HepG2 (cell line): ENCODE measurements around the gene ZNF574. TPM values are rescaled to one million over a fixed set of nuclear protein-coding genes. Genes with fewer than 3 reads are reported as not detected.

Experiments
- ATAC-seq: fragments of 200-7000 bp; cut with Tn5 transposase; 3 replicates; pipeline ENCODE4 v1.9.1; 2020; ENCODE audit warnings: mild to moderate bottlenecking, moderate library complexity
- BruUV-seq: library from RNA; stranded (reverse); fragments of 400-500 nt; replicated peaks from 2 replicates; lab custom pipeline; 2021; lab: Mats Ljungman, UMichigan
- CTCF ChIA-PET: fragments of 300-600 bp; formaldehyde crosslinking; extraction: SDS; loops from one replicate; lab custom pipeline; 2021; ENCODE audit warnings: low total read pairs, inconsistent platforms, low intra/inter-chr PET ratio; lab: Yijun Ruan, JAX
- POLR2A ChIA-PET: fragments of 350-600 bp; sonication (Branson Sonifier 250); formaldehyde crosslinking; loops from one replicate; lab custom pipeline; 2020; ENCODE audit warnings: antibody characterized with exemption, inconsistent platforms; lab: Yijun Ruan, JAX
- DNase-seq: peaks from one replicate; pipeline ENCODE4 v3.0.0-alpha.2; 2015; ENCODE audit warnings: low spot score
- FAIRE-seq: peaks from 3 replicates; lab custom pipeline; 2011; peaks lifted over from hg19 to GRCh38; lab: Jason Lieb, UNC
- H2AFZ ChIP-seq: one replicate; pipeline ENCODE4 v1.6.1; 2011; ENCODE audit warnings: low read length, inconsistent platforms
- H3K27ac ChIP-seq: fragments of 300-600 bp; 3 replicates; pipeline ENCODE4 v1.8.0; 2011; ENCODE audit warnings: mixed run types, mild to moderate bottlenecking, mixed read lengths, low read length, inconsistent platforms; ENCODE audit not compliant: insufficient read depth; ENCODE audit errors: extremely low read length
- H3K27me3 ChIP-seq, 2 experiments: fragments of 200-600 bp in 1 of 2; 2 replicates in 1 of 2; 3 replicates in 1 of 2; pipeline versions ENCODE4 v1.6.0 to v1.8.0; 2011; ENCODE audit warnings: low read length in 2 of 2, mild to moderate bottlenecking in 2 of 2, moderate library complexity in 2 of 2, inconsistent platforms in 1 of 2; ENCODE audit not compliant: insufficient read depth in 2 of 2, control insufficient read depth in 1 of 2
- H3K36me3 ChIP-seq, 2 experiments: fragments of 200-600 bp in 1 of 2; replicated peaks in 1 of 2; 2 replicates in 1 of 2; 3 replicates in 1 of 2; pipeline versions ENCODE4 v1.5.1 to v1.8.0; 2011; ENCODE audit warnings: low read length in 2 of 2, inconsistent platforms in 1 of 2; ENCODE audit not compliant: insufficient read depth in 2 of 2, control insufficient read depth in 1 of 2
- H3K4me1 ChIP-seq: 2 replicates; pipeline ENCODE4 v1.5.1; 2012; ENCODE audit warnings: low read length, inconsistent platforms; ENCODE audit not compliant: insufficient read depth
- H3K4me2 ChIP-seq: 2 replicates; pipeline ENCODE4 v1.6.0; 2011; ENCODE audit warnings: low read depth, low read length, inconsistent platforms
- H3K4me3 ChIP-seq, 3 experiments: fragments of 200-600 bp in 1 of 3; sonication (generic), shearing (Covaris generic) in 1 of 3; replicated peaks in 1 of 3; 2 replicates each; pipeline ENCODE4 v1.5.1; 2011 to 2016; ENCODE audit warnings: low read length in 3 of 3, inconsistent platforms in 2 of 3, low read depth in 2 of 3, mild to moderate bottlenecking in 2 of 3, control low read depth in 1 of 3, mixed read lengths in 1 of 3; ENCODE audit not compliant: insufficient read depth in 1 of 3
- H3K79me2 ChIP-seq: one replicate; pipeline ENCODE4 v1.6.1; 2011; ENCODE audit warnings: low read length, inconsistent platforms; ENCODE audit not compliant: insufficient read depth
- H3K9ac ChIP-seq: 2 replicates; pipeline ENCODE4 v1.6.0; 2011; ENCODE audit warnings: mild to moderate bottlenecking, low read depth, low read length, inconsistent platforms; ENCODE audit not compliant: insufficient read depth
- H3K9me3 ChIP-seq: 2 replicates; pipeline ENCODE4 v1.5.1; 2012; ENCODE audit warnings: mild to moderate bottlenecking, low read length
- H4K20me1 ChIP-seq: 2 replicates; pipeline ENCODE4 v1.6.0; 2011; ENCODE audit warnings: inconsistent platforms, mild to moderate bottlenecking, low read length, moderate library complexity; ENCODE audit not compliant: insufficient read depth
- ERF ChIP-seq: IDR thresholded peaks from 2 replicates; pipeline ENCODE4 v1.6.1; 2018; ENCODE audit warnings: missing biosample characterization, missing genetic modification reagents
- KDM2A ChIP-seq: sonication (generic); formaldehyde crosslinking; IDR thresholded peaks from 2 replicates; pipeline ENCODE4 v1.4.0; 2020; ENCODE audit warnings: low read depth, missing genetic modification reagents, borderline replicate concordance
- THRA ChIP-seq: sonication (generic); formaldehyde crosslinking; IDR thresholded peaks from 2 replicates; pipeline ENCODE4 v1.4.0; 2020; ENCODE audit warnings: missing genetic modification reagents, borderline replicate concordance
- ZFP41 ChIP-seq: sonication (generic); formaldehyde crosslinking; IDR thresholded peaks from 2 replicates; pipeline ENCODE4 v1.4.0; 2020; ENCODE audit warnings: mild to moderate bottlenecking, missing genetic modification reagents, borderline replicate concordance
- ZHX2 ChIP-seq, 2 experiments: sonication (generic) in 1 of 2; formaldehyde crosslinking in 1 of 2; IDR thresholded peaks; 2 replicates each; pipeline versions ENCODE4 v1.6.1 to v1.9.0; 2014 to 2022; ENCODE audit warnings: antibody characterized with exemption in 1 of 2, borderline replicate concordance in 1 of 2, inconsistent platforms in 1 of 2, low read depth in 1 of 2, missing genetic modification reagents in 1 of 2
- ZNF607 ChIP-seq: sonication (generic); formaldehyde crosslinking; IDR thresholded peaks from 2 replicates; pipeline ENCODE4 v1.5.1; 2020; ENCODE audit warnings: missing genetic modification reagents, mild to moderate bottlenecking, borderline replicate concordance
- ZNF616 ChIP-seq: sonication (generic); formaldehyde crosslinking; IDR thresholded peaks from 2 replicates; pipeline ENCODE4 v1.5.0; 2020; ENCODE audit warnings: low read depth, mild to moderate bottlenecking, missing genetic modification reagents
- ZNF891 ChIP-seq: sonication (generic); formaldehyde crosslinking; IDR thresholded peaks from 2 replicates; pipeline ENCODE4 v1.5.0; 2020; ENCODE audit warnings: mild to moderate bottlenecking, missing genetic modification reagents
- ZSCAN9 ChIP-seq: IDR thresholded peaks from 2 replicates; pipeline ENCODE4 v1.6.1; 2016; ENCODE audit warnings: borderline replicate concordance
- WGBS: methylation state at CpG from one replicate; pipeline ENCODE4 v1.1.6; 2017; ENCODE audit warnings: low lambda C conversion rate; 5-methylcytosine and 5-hydroxymethylcytosine counted together
- in situ Hi-C: cut with HindIII; loops from 2 replicates; pipeline ENCODE4 v1.10.0; 2017; ENCODE audit warnings: low pct_unique_long_range_greater_than_20kb; ENCODE audit not compliant: extremely low pct_ligation_motif_present
- intact Hi-C: fragments of 100-400 bp; cut with micrococcal nuclease; formaldehyde crosslinking; loops from one replicate; pipeline ENCODE4 v1.10.0; 2022; ENCODE audit not compliant: unreplicated experiment
- polyA plus RNA-seq, 8 experiments: library from polyadenylated mRNA; depleted of rRNA in 3 of 8; stranded (reverse) in 7 of 8; unstranded in 1 of 8; fragments of >200 nt; fragmentation: Illumina TruSeq in 4 of 8; extraction: Trizol in 4 of 8; gene quantifications; 2 replicates each; pipeline versions ENCODE4 v1.2.1 to v1.2.3, GENCODE V29; 2011 to 2016; ENCODE audit warnings: low read depth in 4 of 8, missing spikeins in 1 of 8, mixed read lengths in 1 of 8; ENCODE audit not compliant: insufficient read depth in 1 of 8
- total RNA-seq, 5 experiments: library from RNA; depleted of rRNA; stranded (reverse); fragments of >200 nt; fragmentation: Illumina TruSeq; extraction: Trizol; gene quantifications; 2 replicates each; pipeline ENCODE4 v1.2.3, GENCODE V29; 2016; ENCODE audit warnings: low read depth in 1 of 5

Gene ZNF574
- total and polyA plus RNA-seq, 2 of the 13 experiments (the other 11 are each of a cell fraction or from before 2014, with no cell fraction given): 7.7 to 7.9 TPM

- Histone ChIP-seq H3K36me3 (no peaks in the 10 kb centered on the region), H3K4me1 (no peaks in the 10 kb centered on the region), H3K9ac (no peak overlapping the region), H3K9me3 (no peaks in the 10 kb centered on the region), H3K4me3 (no peak overlapping the region), H3K27ac (no peak overlapping the region), H2AFZ (no peak overlapping the region), H3K27me3 (peaks cover 0 to 7% of the 10 kb centered on the region in 2 experiments; a peak in 2 of 5 replicates), H3K79me2 (no peaks in the 10 kb centered on the region), H4K20me1 (0 out of 2 replicates have a peak, but pooled peaks cover 2% of the 10 kb centered on the region), H3K4me2 (no peak overlapping the region)
- intact Hi-C loops (no loop called here), in situ Hi-C loops (no loop called here)
- no TSS peak for BruUV-seq
- FAIRE-seq (no peak), ATAC-seq (no peak), DNase-seq (no peak)
- POLR2A ChIA-PET: no interaction called here
- 41% methylated on average over 6 of the region's 6 CpGs for WGBS
- TF ChIP-seq ZNF891 (CRISPR knock-in tag) (no peak), KDM2A (no peak), THRA (no peak), ERF (CRISPR knock-in tag) (no peak), ZSCAN9 (no peak)
- CTCF ChIA-PET: interaction anchor here (0.9 kb wide), 1 partner anchor 10 kb away, joined by 3 read pairs; no protein-coding TSS in a partner anchor
Observed at GRCh38 chr19:42098781-42099180, 22.8 kb downstream of the ZNF574 start.

- Histone ChIP-seq H3K4me2 (no peak overlapping the region), H3K36me3 (no peaks in the 10 kb centered on the region), H3K9me3 (no peaks in the 10 kb centered on the region), H3K4me3 (no peak overlapping the region), H3K79me2 (no peaks in the 10 kb centered on the region), H4K20me1 (0 out of 2 replicates have a peak, but pooled peaks cover 2% of the 10 kb centered on the region), H2AFZ (no peak overlapping the region), H3K4me1 (no peaks in the 10 kb centered on the region), H3K27ac (no peak overlapping the region), H3K27me3 (peaks cover 0 to 7% of the 10 kb centered on the region in 2 experiments; a peak in 2 of 5 replicates), H3K9ac (no peak overlapping the region)
- WGBS: 18% methylated on average over 4 of the region's 6 CpGs
- intact Hi-C loops (no loop called here), in situ Hi-C loops (no loop called here)
- FAIRE-seq: no peak
- CTCF ChIA-PET: interaction anchor here (0.9 kb wide), 1 partner anchor 9 kb away, joined by 3 read pairs; no protein-coding TSS in a partner anchor
- DNase-seq: no peak
- no TSS peak for BruUV-seq
- POLR2A ChIA-PET: no interaction called here
- no peak for ATAC-seq
- TF ChIP-seq ZNF607 (CRISPR knock-in tag): no peak
- no peak for TF ChIP-seq ZHX2 (IDR thresholded peaks at IDR 0.05; ENCODE audit: low read depth)
- TF ChIP-seq ZHX2 (CRISPR knock-in tag; IDR thresholded peaks at IDR 0.05; ENCODE audit: borderline replicate concordance): no peak
- no peak for TF ChIP-seq ZNF616 (CRISPR knock-in tag)
- TF ChIP-seq ZFP41 (CRISPR knock-in tag): no peak
Observed at GRCh38 chr19:42099336-42099925, 23.5 kb downstream of the ZNF574 start.
